ENCODE measurements around the gene STAT4. TPM values are rescaled to one million over a fixed set of nuclear protein-coding genes. Genes with fewer than 3 reads are reported as not detected.

Gene STAT4
- total RNA-seq, 3 donors from 2014 or later, result 46.0 to 71.7 (median 69.5) TPM

- ATAC-seq (no peak), DNase-seq (no peak)
- Mint-ChIP-seq H3K4me3 (no peak overlapping the region), H3K4me1 (ENCODE audit: low read depth) (peaks cover 46% of the 10 kb centered on the region), H3K9me3 (peaks cover 3% of the 10 kb centered on the region), H3K36me3 (ENCODE audit: insufficient read depth) (peaks cover 33% of the 10 kb centered on the region), H3K27me3 (ENCODE audit: low read depth) (no peaks in the 10 kb centered on the region)
Observed at GRCh38 chr2:191041418-191042161, 109.2 kb downstream of the STAT4 start.

GRCh38 chr2:191039616-191040015 is 111.2 kb downstream of the STAT4 start:
- Mint-ChIP-seq H3K4me1 (ENCODE audit: low read depth) (peaks cover 46% of the 10 kb centered on the region), H3K9me3 (peaks cover 3% of the 10 kb centered on the region), H3K27me3 (ENCODE audit: low read depth) (no peaks in the 10 kb centered on the region), H3K36me3 (ENCODE audit: insufficient read depth) (peaks cover 33% of the 10 kb centered on the region), H3K4me3 (no peak overlapping the region)
- no peak for ATAC-seq
- no peak for DNase-seq

- peaks cover 31% of the 10 kb centered on the region for H3K36me3 Mint-ChIP-seq (ENCODE audit: insufficient read depth)
- ATAC-seq (peak in 1 of 2 donors; percentile 18), DNase-seq (no peak)
- H3K9me3 Mint-ChIP-seq, result no peaks in the 10 kb centered on the region
- H3K27me3 Mint-ChIP-seq (ENCODE audit: low read depth), result no peaks in the 10 kb centered on the region
- peak overlapping the region; percentile 48 for H3K4me3 Mint-ChIP-seq
- H3K4me1 Mint-ChIP-seq (ENCODE audit: low read depth), result peaks cover 46% of the 10 kb centered on the region
Observed at GRCh38 chr2:191038741-191039140, 112.1 kb downstream of the STAT4 start.

- DNase-seq (no peak), ATAC-seq (peak; percentile 84 to 89)
- Mint-ChIP-seq H3K9me3 (no peaks in the 10 kb centered on the region), H3K36me3 (ENCODE audit: insufficient read depth) (peaks cover 35% of the 10 kb centered on the region), H3K4me1 (ENCODE audit: low read depth) (peaks cover 43% of the 10 kb centered on the region), H3K27me3 (ENCODE audit: low read depth) (no peaks in the 10 kb centered on the region), H3K4me3 (peak overlapping the region; percentile 48)
Observed at GRCh38 chr2:191038241-191038725, 112.5 kb downstream of the STAT4 start.

- no peaks in the 10 kb centered on the region for H3K9me3 Mint-ChIP-seq
Observed at GRCh38 chr2:191037351-191037750, 113.4 kb downstream of the STAT4 start.

GRCh38 chr2:191036363-191036762 is 114.4 kb downstream of the STAT4 start:
- Mint-ChIP-seq H3K4me3 (no peak overlapping the region), H3K4me1 (ENCODE audit: low read depth) (peaks cover 33% of the 10 kb centered on the region), H3K9me3 (no peaks in the 10 kb centered on the region), H3K36me3 (ENCODE audit: insufficient read depth) (peaks cover 46% of the 10 kb centered on the region), H3K27me3 (ENCODE audit: low read depth) (no peaks in the 10 kb centered on the region)
- DNase-seq (no peak), ATAC-seq (no peak)

More at GRCh38 chr2:191037351-191037750, 113.4 kb downstream of the STAT4 start:
- H3K4me3 Mint-ChIP-seq, result no peak overlapping the region
- no peak for ATAC-seq
- H3K36me3 Mint-ChIP-seq (ENCODE audit: insufficient read depth), result peaks cover 40% of the 10 kb centered on the region
- peaks cover 40% of the 10 kb centered on the region for H3K4me1 Mint-ChIP-seq (ENCODE audit: low read depth)
- DNase-seq, result no peak
- no peaks in the 10 kb centered on the region for H3K27me3 Mint-ChIP-seq (ENCODE audit: low read depth)

- Mint-ChIP-seq H3K9me3 (no peaks in the 10 kb centered on the region), H3K4me3 (no peak overlapping the region), H3K36me3 (ENCODE audit: insufficient read depth) (peaks cover 44% of the 10 kb centered on the region), H3K27me3 (ENCODE audit: low read depth) (no peaks in the 10 kb centered on the region), H3K4me1 (ENCODE audit: low read depth) (peaks cover 40% of the 10 kb centered on the region)
- ATAC-seq, result no peak
- DNase-seq, result no peak
Observed at GRCh38 chr2:191032588-191033429, 118.0 kb downstream of the STAT4 start.

- Mint-ChIP-seq H3K27me3 (ENCODE audit: low read depth) (no peaks in the 10 kb centered on the region), H3K36me3 (ENCODE audit: insufficient read depth) (peaks cover 39% of the 10 kb centered on the region), H3K9me3 (no peaks in the 10 kb centered on the region), H3K4me1 (ENCODE audit: low read depth) (peaks cover 36% of the 10 kb centered on the region), H3K4me3 (no peak overlapping the region)
- DNase-seq (no peak), ATAC-seq (no peak)
Observed at GRCh38 chr2:191031256-191031655, 119.5 kb downstream of the STAT4 start.

- H3K9me3 Mint-ChIP-seq, result peaks cover 3% of the 10 kb centered on the region
- DNase-seq, result no peak
- no peak overlapping the region for H3K4me3 Mint-ChIP-seq
- H3K4me1 Mint-ChIP-seq (ENCODE audit: low read depth), result peaks cover 42% of the 10 kb centered on the region
- peaks cover 43% of the 10 kb centered on the region for H3K36me3 Mint-ChIP-seq (ENCODE audit: insufficient read depth)
- H3K27me3 Mint-ChIP-seq (ENCODE audit: low read depth), result no peaks in the 10 kb centered on the region
- peak; percentile 73 to 87 for ATAC-seq
Observed at GRCh38 chr2:191030521-191031154, 120.2 kb downstream of the STAT4 start.

GRCh38 chr2:191029280-191029950 is 121.4 kb downstream of the STAT4 start:
- DNase-seq (no peak), ATAC-seq (peak; percentile 6 to 34)
- H3K4me1 Mint-ChIP-seq (ENCODE audit: low read depth), result peaks cover 52% of the 10 kb centered on the region
- H3K36me3 Mint-ChIP-seq (ENCODE audit: insufficient read depth), result peaks cover 39% of the 10 kb centered on the region
- peaks cover 3% of the 10 kb centered on the region for H3K9me3 Mint-ChIP-seq
- H3K27me3 Mint-ChIP-seq (ENCODE audit: low read depth), result no peaks in the 10 kb centered on the region
- H3K4me3 Mint-ChIP-seq, result peak overlapping the region; percentile 1

- no peak for ATAC-seq
- Mint-ChIP-seq H3K4me1 (ENCODE audit: low read depth) (peaks cover 54% of the 10 kb centered on the region), H3K9me3 (peaks cover 3% of the 10 kb centered on the region), H3K4me3 (no peak overlapping the region), H3K36me3 (ENCODE audit: insufficient read depth) (peaks cover 23% of the 10 kb centered on the region), H3K27me3 (ENCODE audit: low read depth) (no peaks in the 10 kb centered on the region)
- DNase-seq, result no peak
Observed at GRCh38 chr2:191026377-191026776, 124.4 kb downstream of the STAT4 start.

- H3K27me3 Mint-ChIP-seq (ENCODE audit: low read depth), result no peaks in the 10 kb centered on the region
- no peak overlapping the region for H3K4me3 Mint-ChIP-seq
- peaks cover 43% of the 10 kb centered on the region for H3K4me1 Mint-ChIP-seq (ENCODE audit: low read depth)
- ATAC-seq (no peak), DNase-seq (no peak)
- peaks cover 15% of the 10 kb centered on the region for H3K36me3 Mint-ChIP-seq (ENCODE audit: insufficient read depth)
- peaks cover 3% of the 10 kb centered on the region for H3K9me3 Mint-ChIP-seq
Observed at GRCh38 chr2:191025135-191025534, 125.7 kb downstream of the STAT4 start.

GRCh38 chr2:191023235-191023679 is 127.5 kb downstream of the STAT4 start:
- DNase-seq, result no peak
- peaks cover 44% of the 10 kb centered on the region for H3K4me1 Mint-ChIP-seq (ENCODE audit: low read depth)
- no peak overlapping the region for H3K4me3 Mint-ChIP-seq
- ATAC-seq, result peak; percentile 10 to 21
- peaks cover 7% of the 10 kb centered on the region for H3K36me3 Mint-ChIP-seq (ENCODE audit: insufficient read depth)
- no peaks in the 10 kb centered on the region for H3K27me3 Mint-ChIP-seq (ENCODE audit: low read depth)
- H3K9me3 Mint-ChIP-seq, result peaks cover 3% of the 10 kb centered on the region
